Ishikawa (cell line): ENCODE data around the gene AK5.

Experiments
- CEBPB ChIP-seq: IDR thresholded peaks from 2 replicates; pipeline ENCODE4 v1.6.1; 2012
- CREB1 ChIP-seq: IDR thresholded peaks from 2 replicates; pipeline ENCODE4 v1.6.1; 2012; ENCODE audit warnings: low read depth
- EGR1 ChIP-seq: IDR thresholded peaks from 2 replicates; pipeline ENCODE4 v1.6.1; 2012
- EP300 ChIP-seq: IDR thresholded peaks from 2 replicates; pipeline ENCODE4 v1.6.1; 2012; ENCODE audit warnings: borderline replicate concordance
- FOXM1 ChIP-seq: IDR thresholded peaks from 2 replicates; pipeline ENCODE4 v1.6.1; 2012; ENCODE audit warnings: low read depth, borderline replicate concordance
- NFIC ChIP-seq: IDR thresholded peaks from 2 replicates; pipeline ENCODE4 v1.6.1; 2012
- RAD21 ChIP-seq: IDR thresholded peaks from 2 replicates; pipeline ENCODE4 v1.6.1; 2012; ENCODE audit warnings: low read depth
- TAF1 ChIP-seq: IDR thresholded peaks from 2 replicates; pipeline ENCODE4 v1.6.1; 2012; ENCODE audit warnings: low read depth, mild to moderate bottlenecking
- TCF12 ChIP-seq: IDR thresholded peaks from 2 replicates; pipeline ENCODE4 v1.6.1; 2012; ENCODE audit warnings: low read depth
- TEAD4 ChIP-seq: IDR thresholded peaks from 2 replicates; pipeline ENCODE4 v1.6.1; 2012
- YY1 ChIP-seq: IDR thresholded peaks from 2 replicates; pipeline ENCODE4 v1.6.1; 2012; ENCODE audit warnings: low read depth
- ZBTB7A ChIP-seq: IDR thresholded peaks from 2 replicates; pipeline ENCODE4 v1.6.1; 2012; ENCODE audit warnings: low read depth
- TF ChIP-seq, protein P1 (sequence below): IDR thresholded peaks from 2 replicates; pipeline ENCODE4 v1.6.1; 2012
- TF ChIP-seq, protein P2 (sequence below): IDR thresholded peaks from 2 replicates; pipeline ENCODE4 v1.6.1; 2012
- TF ChIP-seq, protein P3 (sequence below): IDR thresholded peaks from 2 replicates; pipeline ENCODE4 v1.6.1; 2012; ENCODE audit warnings: low read depth, mild to moderate bottlenecking

Gene AK5

GRCh38 chr1:77347646-77348045 lies 65.8 kb downstream of the AK5 start:
- TF ChIP-seq RAD21, result no peak
- no peak for TF ChIP-seq EP300
- no peak for TF ChIP-seq CREB1
- no peak for TF ChIP-seq YY1
- no peak for TF ChIP-seq TCF12
- TF ChIP-seq CEBPB, result no peak
- no peak for TF ChIP-seq EGR1
- TF ChIP-seq TAF1, result no peak
- no peak for TF ChIP-seq TEAD4

DNA sequence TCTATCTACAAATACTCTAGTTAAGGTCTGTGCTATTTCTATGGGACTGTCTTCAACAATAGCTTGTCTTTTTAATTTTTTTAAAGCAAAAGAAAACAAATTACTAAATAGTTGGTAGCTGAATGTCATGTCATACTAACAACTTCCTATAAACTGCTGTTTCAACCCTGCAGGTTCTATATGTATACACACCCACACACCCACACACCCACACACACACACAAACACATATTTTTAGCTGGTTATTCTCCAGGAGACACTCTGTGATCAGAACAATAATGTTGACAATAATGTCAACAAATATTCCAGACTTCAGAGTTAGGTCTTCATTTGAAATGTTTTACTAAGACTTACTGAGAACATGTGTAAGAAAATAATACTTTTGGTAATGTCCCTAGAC lies 66.7 kb downstream of the AK5 start:
- TF ChIP-seq TAF1 (no peak), EGR1 (no peak), TCF12 (no peak), CREB1 (no peak), TEAD4 (no peak), NFIC (no peak), EP300 (no peak), FOXM1 (no peak), ZBTB7A (no peak), RAD21 (no peak), YY1 (no peak), CEBPB (no peak)
- TF ChIP-seq, protein P1, sequence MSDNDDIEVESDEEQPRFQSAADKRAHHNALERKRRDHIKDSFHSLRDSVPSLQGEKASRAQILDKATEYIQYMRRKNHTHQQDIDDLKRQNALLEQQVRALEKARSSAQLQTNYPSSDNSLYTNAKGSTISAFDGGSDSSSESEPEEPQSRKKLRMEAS, result no peak
- TF ChIP-seq, protein P2, sequence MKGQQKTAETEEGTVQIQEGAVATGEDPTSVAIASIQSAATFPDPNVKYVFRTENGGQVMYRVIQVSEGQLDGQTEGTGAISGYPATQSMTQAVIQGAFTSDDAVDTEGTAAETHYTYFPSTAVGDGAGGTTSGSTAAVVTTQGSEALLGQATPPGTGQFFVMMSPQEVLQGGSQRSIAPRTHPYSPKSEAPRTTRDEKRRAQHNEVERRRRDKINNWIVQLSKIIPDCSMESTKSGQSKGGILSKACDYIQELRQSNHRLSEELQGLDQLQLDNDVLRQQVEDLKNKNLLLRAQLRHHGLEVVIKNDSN, result no peak
- TF ChIP-seq, protein P3, sequence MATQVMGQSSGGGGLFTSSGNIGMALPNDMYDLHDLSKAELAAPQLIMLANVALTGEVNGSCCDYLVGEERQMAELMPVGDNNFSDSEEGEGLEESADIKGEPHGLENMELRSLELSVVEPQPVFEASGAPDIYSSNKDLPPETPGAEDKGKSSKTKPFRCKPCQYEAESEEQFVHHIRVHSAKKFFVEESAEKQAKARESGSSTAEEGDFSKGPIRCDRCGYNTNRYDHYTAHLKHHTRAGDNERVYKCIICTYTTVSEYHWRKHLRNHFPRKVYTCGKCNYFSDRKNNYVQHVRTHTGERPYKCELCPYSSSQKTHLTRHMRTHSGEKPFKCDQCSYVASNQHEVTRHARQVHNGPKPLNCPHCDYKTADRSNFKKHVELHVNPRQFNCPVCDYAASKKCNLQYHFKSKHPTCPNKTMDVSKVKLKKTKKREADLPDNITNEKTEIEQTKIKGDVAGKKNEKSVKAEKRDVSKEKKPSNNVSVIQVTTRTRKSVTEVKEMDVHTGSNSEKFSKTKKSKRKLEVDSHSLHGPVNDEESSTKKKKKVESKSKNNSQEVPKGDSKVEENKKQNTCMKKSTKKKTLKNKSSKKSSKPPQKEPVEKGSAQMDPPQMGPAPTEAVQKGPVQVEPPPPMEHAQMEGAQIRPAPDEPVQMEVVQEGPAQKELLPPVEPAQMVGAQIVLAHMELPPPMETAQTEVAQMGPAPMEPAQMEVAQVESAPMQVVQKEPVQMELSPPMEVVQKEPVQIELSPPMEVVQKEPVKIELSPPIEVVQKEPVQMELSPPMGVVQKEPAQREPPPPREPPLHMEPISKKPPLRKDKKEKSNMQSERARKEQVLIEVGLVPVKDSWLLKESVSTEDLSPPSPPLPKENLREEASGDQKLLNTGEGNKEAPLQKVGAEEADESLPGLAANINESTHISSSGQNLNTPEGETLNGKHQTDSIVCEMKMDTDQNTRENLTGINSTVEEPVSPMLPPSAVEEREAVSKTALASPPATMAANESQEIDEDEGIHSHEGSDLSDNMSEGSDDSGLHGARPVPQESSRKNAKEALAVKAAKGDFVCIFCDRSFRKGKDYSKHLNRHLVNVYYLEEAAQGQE, result no peak

DNA sequence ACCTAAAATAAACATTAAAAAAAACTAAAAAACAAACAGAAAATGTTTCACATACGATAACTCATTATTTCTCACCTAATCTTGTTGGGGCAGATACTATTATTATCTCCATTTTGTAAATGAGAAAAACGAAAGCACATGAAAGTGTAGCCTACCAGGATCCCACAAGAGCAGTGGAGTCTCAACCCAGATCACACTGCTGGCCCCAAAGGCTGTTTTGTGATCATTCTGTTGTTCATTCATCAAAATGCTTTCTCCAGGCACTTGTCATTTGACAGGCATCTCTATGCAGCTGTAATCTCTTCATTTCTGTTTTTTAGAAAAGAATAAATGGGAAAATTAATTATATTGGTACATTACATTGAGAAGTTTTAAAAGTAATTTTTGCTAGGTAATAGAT lies 67.5 kb downstream of the AK5 start:
- TF ChIP-seq TCF12 (no peak), TAF1 (no peak), CEBPB (no peak), YY1 (no peak), EGR1 (no peak), RAD21 (no peak), FOXM1 (no peak), CREB1 (no peak)
- TF ChIP-seq, protein P3, result no peak
- TF ChIP-seq, protein P1, result no peak

DNA sequence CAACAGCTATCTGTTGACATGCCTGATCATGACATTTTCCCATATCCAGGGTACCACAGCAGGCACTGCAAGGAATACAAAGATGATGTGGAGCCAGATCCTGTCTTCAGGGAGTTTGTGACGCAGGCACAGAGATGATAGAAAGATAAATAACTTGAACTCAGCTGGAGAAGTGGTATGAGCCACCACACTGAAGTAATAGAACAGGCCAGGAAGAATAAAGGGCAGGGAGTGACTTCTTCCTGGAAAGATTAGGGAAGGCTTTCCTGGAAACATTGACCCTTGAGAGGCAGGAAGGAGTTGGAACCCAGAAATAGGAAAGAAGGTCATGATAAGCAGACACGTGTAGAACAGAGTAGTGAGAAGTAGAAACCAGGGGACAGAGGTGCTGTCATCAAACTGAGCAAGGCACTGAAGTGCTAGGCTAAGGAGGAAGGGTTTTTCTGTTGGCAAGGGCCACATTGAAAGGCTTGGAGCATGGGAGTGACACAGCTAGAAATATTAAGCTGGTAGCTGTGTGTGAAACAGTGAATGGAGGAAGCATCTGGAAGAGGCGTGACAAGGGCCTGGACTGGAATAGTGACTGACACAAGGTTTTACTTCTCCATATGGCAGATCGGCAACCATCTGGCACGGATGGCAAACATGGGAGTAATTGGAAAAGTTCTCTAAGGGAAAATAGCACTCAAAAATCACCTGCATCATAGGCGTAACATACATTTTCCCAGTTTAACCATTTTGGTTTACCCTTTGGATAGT lies 68.4 kb downstream of the AK5 start:
- TF ChIP-seq TEAD4 (no peak), TAF1 (no peak), FOXM1 (no peak), YY1 (no peak), EGR1 (no peak), TCF12 (no peak), RAD21 (no peak), NFIC (no peak), ZBTB7A (no peak), CREB1 (no peak), EP300 (no peak), CEBPB (no peak)
- TF ChIP-seq, protein P3, result no peak
- TF ChIP-seq, protein P2, result no peak
- TF ChIP-seq, protein P1, result no peak
